Right renal pelvis (tissue), 4 donors: ENCODE measurements around the gene CAPZA3. TPM values are rescaled to one million over a fixed set of nuclear protein-coding genes. Genes with fewer than 3 reads are reported as not detected.
"Not testable (repeated sequence)": the region's sequence is repeated elsewhere in the genome, so short reads cannot be mapped to it uniquely, and the experiment has no call there.

Experiments
- DNase-seq, 4 donors: peaks; one replicate each; pipeline ENCODE4 v3.0.0-alpha.2; 2013; ENCODE audit warnings: low read depth in 4 of 4, low spot score in 3 of 4, missing footprints in 1 of 4
- polyA plus RNA-seq, 4 donors: library from polyadenylated mRNA; unstranded; fragments of 120-200 nt; gene quantifications; one replicate each; pipeline ENCODE4 v1.2.1, GENCODE V29; 2013; ENCODE audit not compliant: insufficient read length in 4 of 4

CAPZA3 gene
- polyA plus RNA-seq, 4 donors = 0.14 to 0.56 (median 0.18) TPM

- no peak for DNase-seq
Measured at GRCh38 chr12:18752947-18753346, 15.0 kb downstream of the CAPZA3 start.

- no peak for DNase-seq
Measured at GRCh38 chr12:18753481-18754123, 15.7 kb downstream of the CAPZA3 start.

GRCh38 chr12:18754124-18754707 lies 16.3 kb downstream of the CAPZA3 start:
- no peak for DNase-seq

- DNase-seq = no peak
Measured at GRCh38 chr12:18755341-18755740, 17.4 kb downstream of the CAPZA3 start.

DNA sequence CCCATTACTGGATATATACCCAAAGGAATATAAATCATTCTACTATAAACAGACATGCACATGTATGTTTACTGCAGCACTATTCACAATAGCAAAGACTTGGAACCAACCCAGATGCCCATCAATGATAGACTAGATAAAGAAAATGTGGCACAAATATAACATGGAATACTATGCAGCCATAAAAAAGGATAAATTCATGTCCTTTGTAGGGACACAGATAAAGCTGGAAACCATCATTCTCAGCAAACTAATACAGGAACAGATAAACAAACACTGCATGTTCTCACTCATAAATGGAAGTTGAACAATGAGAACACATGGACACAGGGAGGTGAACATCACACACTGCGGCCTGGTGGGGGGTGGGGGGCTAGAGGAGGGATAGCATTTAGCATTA lies 28.6 kb downstream of the CAPZA3 start:
- DNase-seq = not testable (repeated sequence)

- no peak for DNase-seq
Measured at GRCh38 chr12:18782827-18783226, 44.9 kb downstream of the CAPZA3 start.

GRCh38 chr12:18785465-18785864 lies 47.5 kb downstream of the CAPZA3 start:
- DNase-seq = not testable (repeated sequence)

Other genes with a start within 250 kb of the CAPZA3 start
- gene PLCZ1, start 107 bp upstream of the CAPZA3 start, polyA plus RNA-seq = 1 to 10 TPM in 1 of 4 donors, under 1 TPM in 3; 0.24 to 1.7 (median 0.37) TPM